PFSK-1 (cell line): Measurements from ENCODE around the gene MEF2C.

Source experiments
- POLR2AphosphoS5 ChIP-seq: IDR thresholded peaks from 2 replicates; pipeline ENCODE4 v1.6.1; 2012; ENCODE audit warnings: low read depth, mild to moderate bottlenecking, control low read depth, low read length, moderate library complexity
- REST ChIP-seq, 2 experiments: IDR thresholded peaks; 2 replicates each; pipeline versions ENCODE4 v1.6.1 to v1.8.0; 2011 to 2012; ENCODE audit warnings: low read depth in 2 of 2, low read length in 2 of 2, control low read depth in 1 of 2, inconsistent platforms in 1 of 2, mild to moderate bottlenecking in 1 of 2, moderate library complexity in 1 of 2; ENCODE audit not compliant: insufficient read depth in 1 of 2

GRCh38 chr5:88770276-88771257, 112.4 kb downstream of the MEF2C start:
- TF ChIP-seq POLR2AphosphoS5 = no peak
- TF ChIP-seq REST (IDR thresholded peaks at IDR 0.05; ENCODE audit: insufficient read depth in 1 of 2, low read depth in 2 of 2, low read length in 2 of 2) = no peak
